IPS-11a (cell line): ENCODE results near the gene MX1.

Experiments
- H3K4me3 ChIP-seq: one replicate; pipeline ENCODE4 v1.5.1; 2013; ENCODE audit warnings: low read depth, low read length, control low read depth

Gene MX1

GRCh38 chr21:41458559-41458958, 32.5 kb downstream of the MX1 start:
- no peak overlapping the region for H3K4me3 ChIP-seq

- H3K4me3 ChIP-seq: no peak overlapping the region
Measured at GRCh38 chr21:41459884-41460534, 34.0 kb downstream of the MX1 start.

GRCh38 chr21:41460578-41461527, 34.8 kb downstream of the MX1 start:
- H3K4me3 ChIP-seq: no peak overlapping the region

DNA sequence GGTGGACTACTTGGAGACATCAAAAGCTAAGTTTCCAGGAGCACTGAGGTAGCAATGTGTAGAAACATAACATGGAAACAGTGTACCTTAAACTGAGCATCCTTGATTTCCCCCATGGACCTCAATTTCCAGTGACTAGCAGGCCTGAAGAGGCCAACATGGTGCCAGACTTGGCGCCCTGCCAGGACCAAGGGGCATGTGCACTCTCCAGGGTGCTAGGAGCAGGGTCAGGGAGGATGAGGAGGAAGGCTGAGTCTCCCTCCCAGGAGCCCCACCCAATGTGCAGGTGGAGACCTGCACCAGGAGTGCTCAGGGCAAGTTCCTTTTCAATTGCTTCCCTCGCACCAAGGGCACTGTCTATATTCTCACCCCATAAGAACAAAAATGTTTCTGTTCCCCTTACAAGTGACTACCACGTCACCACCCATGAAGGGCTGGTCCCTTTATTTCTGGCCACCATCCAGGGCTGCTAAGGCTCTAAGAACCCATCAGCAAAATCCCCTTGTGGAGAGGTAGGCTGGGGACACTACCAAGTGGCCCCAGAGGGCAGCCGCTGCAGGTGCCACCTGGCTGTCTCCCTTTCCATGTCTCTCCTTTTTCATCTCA, 39.2 kb downstream of the MX1 start:
- no peak overlapping the region for H3K4me3 ChIP-seq

- H3K4me3 ChIP-seq: no peak overlapping the region
Measured at GRCh38 chr21:41466024-41466820, 40.2 kb downstream of the MX1 start.

DNA sequence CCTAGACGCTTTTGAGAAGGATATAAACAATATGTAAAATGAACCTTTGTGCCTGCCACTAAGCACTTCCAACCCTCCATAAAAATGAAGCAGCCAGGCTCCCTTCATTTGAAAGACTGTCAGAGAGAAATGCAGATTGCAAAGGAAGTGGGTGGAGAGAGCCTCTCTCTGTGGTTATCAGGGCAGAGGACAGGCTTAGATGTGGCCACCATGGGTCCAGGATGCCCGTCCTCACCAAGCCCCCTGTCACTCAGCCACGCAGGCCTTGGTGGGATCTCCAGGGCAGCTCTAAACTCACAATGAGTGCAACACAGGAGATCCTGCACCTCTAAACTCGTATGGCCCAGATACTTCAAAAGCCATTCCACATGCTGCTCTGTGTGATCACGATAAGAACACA, 44.0 kb downstream of the MX1 start:
- H3K4me3 ChIP-seq: no peak overlapping the region

DNA sequence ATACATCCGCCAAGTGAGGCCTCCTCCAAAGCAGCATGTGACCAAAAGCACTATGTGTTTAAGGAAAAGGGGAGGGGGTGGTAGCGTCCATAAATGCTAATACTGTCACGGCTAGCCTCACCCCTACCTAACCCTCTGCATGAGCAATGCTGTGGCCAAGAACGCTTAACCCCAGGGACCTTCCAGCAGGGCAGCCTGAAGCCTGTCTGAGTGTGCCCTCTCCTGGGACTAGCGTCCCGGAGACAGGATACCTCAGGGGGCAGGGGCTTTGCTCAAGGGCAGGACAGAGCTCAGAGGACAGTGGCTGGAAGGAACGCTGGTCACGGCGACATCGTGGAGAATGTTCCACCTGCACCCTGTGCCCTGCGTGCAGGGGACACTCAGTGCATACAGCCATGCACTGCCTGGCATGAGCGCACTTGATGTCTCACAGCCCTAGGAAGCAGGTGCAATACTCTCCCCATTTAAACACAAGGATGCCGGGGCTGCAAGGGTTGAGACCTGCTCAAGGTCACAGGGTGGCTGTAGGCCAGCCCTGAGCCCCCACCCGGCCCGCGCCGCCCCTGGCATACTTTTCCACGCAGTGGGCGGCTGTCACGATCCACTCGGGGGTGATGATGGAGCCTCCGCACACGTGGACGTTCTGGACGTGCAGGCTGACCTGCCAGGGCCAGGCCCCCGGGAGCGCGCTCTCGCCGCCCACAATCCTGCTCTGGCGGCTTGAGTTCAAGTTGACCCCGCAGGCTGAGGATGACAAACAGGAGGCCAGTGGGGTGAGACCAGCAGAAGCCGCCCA, 46.9 kb downstream of the MX1 start:
- no peak overlapping the region for H3K4me3 ChIP-seq

DNA sequence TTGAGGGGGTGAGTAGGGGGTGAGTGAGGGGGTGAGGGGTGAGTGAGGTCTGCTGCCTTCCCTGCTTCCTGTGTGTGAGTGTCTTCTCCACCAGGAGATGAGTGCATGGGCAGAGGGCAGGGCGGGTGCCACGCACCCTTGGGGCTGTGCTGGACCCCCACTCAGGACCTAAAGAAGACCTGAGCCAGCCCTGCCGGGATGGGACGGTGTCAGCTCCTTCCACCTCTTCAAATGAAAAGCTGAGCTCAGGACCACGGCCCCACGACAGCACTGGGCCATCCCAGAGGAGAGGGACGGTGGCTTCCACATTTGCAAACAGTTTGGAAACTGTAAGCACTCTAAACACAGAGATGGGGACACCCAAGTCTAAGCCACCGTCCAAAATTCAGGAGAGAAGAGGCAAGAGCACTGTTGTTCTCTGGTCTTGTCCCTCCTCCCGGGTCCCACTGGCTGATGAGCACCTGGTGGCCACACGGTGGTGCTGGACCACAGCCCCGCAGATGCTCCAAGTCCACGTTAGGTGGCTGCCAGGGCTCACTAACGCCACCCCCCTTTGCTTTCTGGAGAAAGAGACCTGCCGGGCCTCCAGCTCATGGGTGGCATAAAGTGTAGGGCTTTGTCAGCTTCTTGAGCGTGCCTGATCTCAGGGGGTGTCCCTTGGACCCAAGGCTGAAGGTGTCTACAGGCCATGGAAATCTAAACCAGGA, 49.8 kb downstream of the MX1 start:
- H3K4me3 ChIP-seq: no peak overlapping the region

GRCh38 chr21:41477641-41478318, 51.7 kb downstream of the MX1 start:
- H3K4me3 ChIP-seq: no peak overlapping the region

- no peak overlapping the region for H3K4me3 ChIP-seq
Measured at GRCh38 chr21:41478319-41479177, 52.5 kb downstream of the MX1 start.

DNA sequence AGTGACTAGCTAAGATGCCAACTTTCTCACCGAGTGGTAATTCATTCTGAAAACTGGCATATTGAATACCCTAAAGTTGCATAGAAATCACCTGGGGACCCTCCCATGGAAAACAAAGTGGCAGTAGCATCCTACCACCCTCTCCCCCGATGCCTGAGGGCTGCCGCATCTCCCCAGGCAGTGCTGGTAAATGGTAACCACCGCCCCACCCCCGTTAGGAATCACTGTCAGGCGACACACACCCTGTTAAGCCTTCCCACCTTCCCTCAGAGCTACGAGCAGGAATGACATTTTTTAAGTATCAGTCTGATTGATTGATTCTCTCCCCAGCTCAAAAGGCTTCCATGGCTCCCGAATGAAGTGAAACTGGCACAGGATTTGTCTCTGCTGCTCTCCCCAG, 53.6 kb downstream of the MX1 start:
- no peak overlapping the region for H3K4me3 ChIP-seq

DNA sequence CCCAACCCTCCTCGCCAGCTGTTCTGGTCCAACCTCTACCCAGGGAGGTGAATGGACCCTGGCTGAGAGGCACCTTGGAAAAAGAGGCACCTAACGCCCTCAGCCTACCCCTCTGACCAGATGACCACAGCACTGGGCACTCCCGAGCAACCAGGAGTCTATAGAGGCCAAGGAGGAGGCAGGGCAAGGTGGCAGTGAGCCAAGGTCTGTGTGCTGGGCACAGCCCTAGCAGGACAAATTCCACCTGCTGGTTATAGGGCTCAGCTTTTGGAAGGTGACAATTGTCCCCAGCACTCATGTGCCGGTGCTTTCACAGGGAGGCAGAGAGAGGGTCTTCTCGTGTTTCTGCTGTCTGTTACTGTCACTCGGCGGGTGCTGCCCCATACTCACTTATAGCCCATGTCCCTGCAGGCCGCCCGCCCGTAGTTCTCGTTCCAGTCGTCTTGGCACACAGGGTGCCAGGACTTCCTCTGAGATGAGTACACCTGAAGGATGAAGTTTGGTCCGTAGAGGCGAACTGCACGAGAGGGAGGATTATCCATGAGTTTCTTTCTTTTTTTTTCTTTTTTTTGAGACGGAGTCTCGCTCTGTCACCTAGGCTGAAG, 54.1 kb downstream of the MX1 start:
- no peak overlapping the region for H3K4me3 ChIP-seq

DNA sequence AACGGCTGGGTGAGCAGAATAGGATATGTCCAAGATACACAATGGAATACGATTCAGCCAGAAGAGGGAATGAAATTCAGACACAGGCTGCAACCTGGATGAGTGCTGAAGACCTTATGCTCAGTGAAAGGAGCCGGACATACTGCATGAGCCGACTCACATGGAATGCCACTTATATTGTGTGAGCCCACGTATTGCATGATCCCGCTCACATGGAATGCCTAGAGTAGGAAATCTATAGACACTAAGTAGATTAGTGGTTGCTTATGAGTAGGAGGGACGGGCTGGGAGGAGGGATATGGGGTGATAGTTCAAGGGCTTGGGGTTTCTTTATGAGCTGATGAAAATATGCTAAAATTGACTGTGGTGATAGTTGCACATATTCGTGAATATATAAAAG, 55.2 kb downstream of the MX1 start:
- H3K4me3 ChIP-seq: no peak overlapping the region

GRCh38 chr21:41482301-41482700, 56.3 kb downstream of the MX1 start:
- H3K4me3 ChIP-seq: no peak overlapping the region

DNA sequence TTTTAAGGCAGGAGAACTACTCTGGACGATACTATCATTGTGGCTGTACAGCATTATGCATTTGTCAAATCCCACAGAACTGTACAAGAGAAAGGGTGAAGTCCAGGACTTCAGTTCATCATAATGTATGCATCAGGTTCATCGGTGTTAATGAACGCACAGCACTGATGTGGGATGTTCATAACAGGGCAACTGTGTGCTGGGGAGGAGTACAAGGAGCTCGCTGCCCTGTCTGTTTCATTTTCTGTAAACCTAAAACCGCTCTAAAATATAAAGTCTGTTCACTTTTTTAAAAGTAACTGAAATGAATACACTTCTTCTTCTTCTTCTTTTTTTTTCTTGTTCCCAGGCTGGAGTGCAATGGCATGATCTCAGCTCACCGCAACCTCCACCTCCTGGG, 56.9 kb downstream of the MX1 start:
- no peak overlapping the region for H3K4me3 ChIP-seq

DNA sequence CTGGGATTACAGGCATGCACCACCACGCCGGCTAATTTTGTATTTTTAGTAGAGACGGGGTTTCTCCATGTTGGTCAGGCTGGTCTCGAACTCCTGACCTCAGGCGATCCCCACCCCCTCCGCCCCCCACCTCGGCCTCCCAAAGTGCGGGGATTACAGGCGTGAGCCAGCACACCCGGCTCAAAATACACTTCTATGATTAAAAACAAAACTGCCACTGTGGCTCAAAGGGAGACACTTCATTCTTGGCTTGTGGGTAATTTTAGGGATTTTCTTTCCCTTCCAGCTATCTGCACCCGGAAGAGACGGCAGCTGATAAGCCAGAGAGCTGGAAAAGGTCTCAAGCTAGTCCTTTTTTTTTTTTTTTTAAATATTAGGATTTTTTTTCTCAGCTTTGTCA, 57.4 kb downstream of the MX1 start:
- H3K4me3 ChIP-seq: no peak overlapping the region

- H3K4me3 ChIP-seq: no peak overlapping the region
Measured at GRCh38 chr21:41483973-41484372, 57.9 kb downstream of the MX1 start.

- H3K4me3 ChIP-seq: no peak overlapping the region
Measured at GRCh38 chr21:41487082-41487481, 61.0 kb downstream of the MX1 start.
